C4-2B (cell line): ENCODE measurements around the gene CUL9.

ENCODE experiments used
- ZFX ChIP-seq: fragments of 450-650 bp; IDR thresholded peaks from 2 replicates; pipeline ENCODE4 v1.6.1; 2017
- TF ChIP-seq, protein P1 (sequence below): fragments of 450-650 bp; conservative IDR thresholded peaks from 2 replicates; pipeline ENCODE4 v1.5.1; 2017; ENCODE audit warnings: mild to moderate bottlenecking

DNA sequence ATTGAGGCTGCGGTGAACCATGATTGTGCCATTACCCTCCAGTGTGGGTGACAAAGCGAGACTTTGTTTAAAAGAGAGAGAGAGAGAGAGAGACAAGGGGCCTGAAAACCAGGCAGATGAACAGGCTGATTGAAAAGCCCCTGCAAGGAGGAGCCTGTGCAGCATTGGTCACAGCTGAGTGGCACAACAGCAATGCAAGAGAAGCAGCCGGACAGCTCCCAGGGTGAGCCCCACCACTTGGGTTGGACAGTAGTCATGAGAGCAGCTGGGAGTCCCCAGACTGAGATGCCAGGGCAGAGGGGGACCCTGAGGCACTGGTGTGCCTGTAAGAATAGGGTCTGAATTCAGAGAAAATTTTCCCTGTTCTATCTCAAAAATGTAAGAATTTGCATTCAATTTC is 37.1 kb downstream of the CUL9 start:
- TF ChIP-seq, protein P1, sequence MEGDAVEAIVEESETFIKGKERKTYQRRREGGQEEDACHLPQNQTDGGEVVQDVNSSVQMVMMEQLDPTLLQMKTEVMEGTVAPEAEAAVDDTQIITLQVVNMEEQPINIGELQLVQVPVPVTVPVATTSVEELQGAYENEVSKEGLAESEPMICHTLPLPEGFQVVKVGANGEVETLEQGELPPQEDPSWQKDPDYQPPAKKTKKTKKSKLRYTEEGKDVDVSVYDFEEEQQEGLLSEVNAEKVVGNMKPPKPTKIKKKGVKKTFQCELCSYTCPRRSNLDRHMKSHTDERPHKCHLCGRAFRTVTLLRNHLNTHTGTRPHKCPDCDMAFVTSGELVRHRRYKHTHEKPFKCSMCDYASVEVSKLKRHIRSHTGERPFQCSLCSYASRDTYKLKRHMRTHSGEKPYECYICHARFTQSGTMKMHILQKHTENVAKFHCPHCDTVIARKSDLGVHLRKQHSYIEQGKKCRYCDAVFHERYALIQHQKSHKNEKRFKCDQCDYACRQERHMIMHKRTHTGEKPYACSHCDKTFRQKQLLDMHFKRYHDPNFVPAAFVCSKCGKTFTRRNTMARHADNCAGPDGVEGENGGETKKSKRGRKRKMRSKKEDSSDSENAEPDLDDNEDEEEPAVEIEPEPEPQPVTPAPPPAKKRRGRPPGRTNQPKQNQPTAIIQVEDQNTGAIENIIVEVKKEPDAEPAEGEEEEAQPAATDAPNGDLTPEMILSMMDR: no peak
- no peak for TF ChIP-seq ZFX
